ENCODE data around the gene EVC2. TPM values are rescaled to one million over a fixed set of nuclear protein-coding genes. Genes with fewer than 3 reads are reported as not detected.

Gene EVC2
- total RNA-seq, 2 donors from 2014 or later: 0.49 to 0.93 TPM

- H3K36me3 ChIP-seq: no peaks in the 10 kb centered on the region
- TF ChIP-seq, protein P1, sequence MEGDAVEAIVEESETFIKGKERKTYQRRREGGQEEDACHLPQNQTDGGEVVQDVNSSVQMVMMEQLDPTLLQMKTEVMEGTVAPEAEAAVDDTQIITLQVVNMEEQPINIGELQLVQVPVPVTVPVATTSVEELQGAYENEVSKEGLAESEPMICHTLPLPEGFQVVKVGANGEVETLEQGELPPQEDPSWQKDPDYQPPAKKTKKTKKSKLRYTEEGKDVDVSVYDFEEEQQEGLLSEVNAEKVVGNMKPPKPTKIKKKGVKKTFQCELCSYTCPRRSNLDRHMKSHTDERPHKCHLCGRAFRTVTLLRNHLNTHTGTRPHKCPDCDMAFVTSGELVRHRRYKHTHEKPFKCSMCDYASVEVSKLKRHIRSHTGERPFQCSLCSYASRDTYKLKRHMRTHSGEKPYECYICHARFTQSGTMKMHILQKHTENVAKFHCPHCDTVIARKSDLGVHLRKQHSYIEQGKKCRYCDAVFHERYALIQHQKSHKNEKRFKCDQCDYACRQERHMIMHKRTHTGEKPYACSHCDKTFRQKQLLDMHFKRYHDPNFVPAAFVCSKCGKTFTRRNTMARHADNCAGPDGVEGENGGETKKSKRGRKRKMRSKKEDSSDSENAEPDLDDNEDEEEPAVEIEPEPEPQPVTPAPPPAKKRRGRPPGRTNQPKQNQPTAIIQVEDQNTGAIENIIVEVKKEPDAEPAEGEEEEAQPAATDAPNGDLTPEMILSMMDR (IDR thresholded peaks at IDR 0.05): no peak
- H3K27me3 ChIP-seq: no peaks in the 10 kb centered on the region
- no peak overlapping the region for H3K9ac ChIP-seq (ENCODE audit: low read depth in 2 of 2, low read length in 2 of 2)
- H3K9me3 ChIP-seq: no peaks in the 10 kb centered on the region
- no peak overlapping the region for H3K27ac ChIP-seq
- H3K4me3 ChIP-seq: no peak overlapping the region
- intact Hi-C loops (cut with DNase I): no loop called here
- no peaks in the 10 kb centered on the region for H3K4me1 ChIP-seq
- no peak for DNase-seq
Measured at GRCh38 chr4:5632571-5632970, 75.8 kb downstream of the EVC2 start.

DNA sequence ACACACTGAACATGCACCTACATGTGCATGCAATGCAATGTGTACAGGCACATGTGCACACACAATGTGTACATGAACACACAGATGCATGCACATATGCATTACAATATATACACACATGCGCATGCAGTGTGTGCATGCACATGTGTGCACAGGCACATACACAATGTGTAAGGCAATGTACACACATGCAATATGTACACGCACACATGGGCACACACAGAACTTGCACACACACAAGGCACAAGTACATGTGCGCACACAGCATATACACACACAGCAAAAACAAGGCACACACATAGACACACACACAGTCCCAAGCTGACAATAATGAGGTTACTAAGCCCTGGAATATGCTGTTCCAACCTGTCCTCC lies 76.3 kb downstream of the EVC2 start:
- no peak for DNase-seq
- intact Hi-C loops (cut with DNase I): no loop called here
- H3K36me3 ChIP-seq: no peaks in the 10 kb centered on the region
- no peaks in the 10 kb centered on the region for H3K9me3 ChIP-seq
- no peaks in the 10 kb centered on the region for H3K4me1 ChIP-seq
- TF ChIP-seq, protein P1 (IDR thresholded peaks at IDR 0.05): no peak
- H3K27me3 ChIP-seq: no peaks in the 10 kb centered on the region
- no peak overlapping the region for H3K27ac ChIP-seq
- no peak overlapping the region for H3K4me3 ChIP-seq
- H3K9ac ChIP-seq (ENCODE audit: low read depth in 2 of 2, low read length in 2 of 2): no peak overlapping the region

DNA sequence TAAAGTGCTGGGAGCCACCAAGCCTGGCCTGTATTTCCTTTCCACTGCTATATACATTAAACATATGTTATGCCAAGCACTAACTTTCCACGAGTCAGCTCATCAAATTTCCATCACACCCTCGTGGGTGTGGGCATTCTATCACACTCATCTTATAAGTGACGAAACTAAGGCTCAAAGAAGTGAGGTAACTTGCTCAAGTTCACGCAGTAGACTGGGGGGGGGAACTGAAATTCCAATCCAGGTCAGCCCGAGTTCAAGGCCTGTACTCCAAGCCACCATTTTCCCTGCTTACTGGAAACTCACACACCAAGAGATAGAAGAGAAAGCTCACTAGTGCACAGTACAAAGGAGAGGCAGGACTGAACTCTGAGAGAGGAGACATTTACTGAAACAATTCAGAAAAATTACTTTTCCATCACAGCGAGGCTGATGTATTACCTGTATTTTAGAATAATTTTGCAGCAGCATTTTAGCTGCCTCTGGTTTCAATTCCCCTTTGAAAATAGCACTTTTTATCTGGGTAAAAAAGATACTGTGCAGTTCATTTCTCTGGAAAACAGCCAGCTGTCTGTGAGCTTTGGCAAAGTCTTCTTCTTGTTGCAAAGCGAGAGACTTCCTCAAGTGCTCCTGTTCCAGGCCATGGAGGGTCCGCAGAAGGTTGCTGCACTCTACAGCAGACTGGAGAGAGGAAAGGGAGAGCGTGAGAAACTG lies 76.8 kb downstream of the EVC2 start:
- no peaks in the 10 kb centered on the region for H3K4me1 ChIP-seq
- intact Hi-C loops (cut with DNase I): no loop called here

DNA sequence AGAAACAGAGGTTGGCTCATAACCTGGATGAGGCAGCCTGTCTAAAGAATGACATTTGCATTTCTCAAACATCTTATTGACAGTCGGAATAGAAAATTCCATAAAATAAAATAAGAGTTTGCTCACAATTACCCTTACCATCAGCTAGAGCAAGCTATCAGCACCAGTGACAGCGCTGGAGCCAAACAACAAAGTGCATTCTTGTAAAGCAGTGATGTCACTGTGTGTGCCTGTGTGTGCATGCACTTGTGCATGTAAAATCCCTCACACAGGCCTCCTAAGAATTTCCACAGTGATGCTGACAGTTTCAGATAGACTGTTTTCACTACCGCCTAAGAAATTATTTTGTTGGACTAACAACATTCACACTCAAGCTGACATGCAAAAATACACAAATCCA lies 77.6 kb downstream of the EVC2 start:
- Histone ChIP-seq H3K9me3 (no peaks in the 10 kb centered on the region), H3K4me3 (no peak overlapping the region), H3K9ac (ENCODE audit: low read depth in 2 of 2, low read length in 2 of 2) (no peak overlapping the region), H3K4me1 (no peaks in the 10 kb centered on the region), H3K36me3 (no peaks in the 10 kb centered on the region), H3K27ac (no peak overlapping the region), H3K27me3 (no peaks in the 10 kb centered on the region)
- intact Hi-C loops (cut with DNase I): no loop called here
- TF ChIP-seq, protein P1 (IDR thresholded peaks at IDR 0.05): no peak
- no peak for DNase-seq

More for the DNA sequence above, 76.8 kb downstream of the EVC2 start:
- no peaks in the 10 kb centered on the region for H3K9me3 ChIP-seq
- H3K4me3 ChIP-seq: no peak overlapping the region
- no peak overlapping the region for H3K27ac ChIP-seq
- H3K27me3 ChIP-seq: no peaks in the 10 kb centered on the region
- TF ChIP-seq, protein P1 (IDR thresholded peaks at IDR 0.05): no peak
- no peak for DNase-seq
- H3K36me3 ChIP-seq: no peaks in the 10 kb centered on the region
- H3K9ac ChIP-seq (ENCODE audit: low read depth in 2 of 2, low read length in 2 of 2): no peak overlapping the region

- Histone ChIP-seq H3K9me3 (no peaks in the 10 kb centered on the region), H3K36me3 (no peaks in the 10 kb centered on the region)
- TF ChIP-seq, protein P1 (IDR thresholded peaks at IDR 0.05): no peak
Measured at GRCh38 chr4:5629542-5629941, 78.8 kb downstream of the EVC2 start.

More at GRCh38 chr4:5629542-5629941, 78.8 kb downstream of the EVC2 start:
- Histone ChIP-seq H3K4me3 (no peak overlapping the region), H3K27ac (no peak overlapping the region), H3K9ac (ENCODE audit: low read depth in 2 of 2, low read length in 2 of 2) (no peak overlapping the region), H3K27me3 (no peaks in the 10 kb centered on the region), H3K4me1 (no peaks in the 10 kb centered on the region)
- intact Hi-C loops (cut with DNase I): no loop called here
- no peak for DNase-seq
